ENCODE results near the gene DTD2.
"Not testable (repeated sequence)": the region's sequence is repeated elsewhere in the genome, so short reads cannot be mapped to it uniquely, and the experiment has no call there.

DTD2 gene

GRCh38 chr14:31441273-31442111, 15.8 kb downstream of the DTD2 start:
- no peak for DNase-seq

GRCh38 chr14:31440280-31440679, 17.0 kb downstream of the DTD2 start:
- no peak for DNase-seq

- DNase-seq: no peak
Measured at GRCh38 chr14:31439561-31439960, 17.7 kb downstream of the DTD2 start.

- DNase-seq: not testable (repeated sequence)
Measured at GRCh38 chr14:31437045-31437691, 20.1 kb downstream of the DTD2 start.

GRCh38 chr14:31435276-31435675, 22.0 kb downstream of the DTD2 start:
- DNase-seq: no peak

GRCh38 chr14:31430634-31431264, 26.6 kb downstream of the DTD2 start:
- no peak for DNase-seq

- DNase-seq: peak; percentile 6
Measured at GRCh38 chr14:31429791-31430190, 27.5 kb downstream of the DTD2 start.

- no peak for DNase-seq
Measured at GRCh38 chr14:31428011-31428410, 29.3 kb downstream of the DTD2 start.

- DNase-seq: no peak
Measured at GRCh38 chr14:31426663-31427062, 30.6 kb downstream of the DTD2 start.

GRCh38 chr14:31425905-31426304, 31.4 kb downstream of the DTD2 start:
- DNase-seq: no peak

GRCh38 chr14:31421200-31421599, 36.1 kb downstream of the DTD2 start:
- no peak for DNase-seq

GRCh38 chr14:31420319-31421111, 36.8 kb downstream of the DTD2 start, which contains the start of gene HEATR5A:
Gene HEATR5A, minus strand, starts transcription at chr14:31420550. Its CDS starts 17,575 bp downstream, at chr14:31402975.
- peak; percentile 93 for DNase-seq

- DNase-seq: peak; percentile 17
Measured at GRCh38 chr14:31419967-31420318, 37.4 kb downstream of the DTD2 start.

GRCh38 chr14:31419179-31419966, 37.9 kb downstream of the DTD2 start:
- DNase-seq: no peak

- no peak for DNase-seq
Measured at GRCh38 chr14:31418440-31418839, 38.9 kb downstream of the DTD2 start.

GRCh38 chr14:31414190-31414833, 43.0 kb downstream of the DTD2 start:
- peak; percentile 3 for DNase-seq

GRCh38 chr14:31411218-31411727, 46.0 kb downstream of the DTD2 start:
- no peak for DNase-seq

GRCh38 chr14:31410048-31410650, 47.2 kb downstream of the DTD2 start:
- no peak for DNase-seq

- no peak for DNase-seq
Measured at GRCh38 chr14:31408421-31408820, 48.9 kb downstream of the DTD2 start.

GRCh38 chr14:31405599-31406232, 51.6 kb downstream of the DTD2 start:
- DNase-seq: no peak
